HUDEP-2 (cell line): ENCODE measurements around the gene CALCR.
"Not testable (repeated sequence)": the region's sequence is repeated elsewhere in the genome, so short reads cannot be mapped to it uniquely, and the experiment has no call there.

Source experiments
- DNase-seq, 76 experiments: peaks; one replicate each; lab custom pipeline; 2025; ENCODE audit not compliant: unreplicated experiment in 76 of 76; lab: John Stamatoyannopoulos, UW

The CALCR gene

DNA sequence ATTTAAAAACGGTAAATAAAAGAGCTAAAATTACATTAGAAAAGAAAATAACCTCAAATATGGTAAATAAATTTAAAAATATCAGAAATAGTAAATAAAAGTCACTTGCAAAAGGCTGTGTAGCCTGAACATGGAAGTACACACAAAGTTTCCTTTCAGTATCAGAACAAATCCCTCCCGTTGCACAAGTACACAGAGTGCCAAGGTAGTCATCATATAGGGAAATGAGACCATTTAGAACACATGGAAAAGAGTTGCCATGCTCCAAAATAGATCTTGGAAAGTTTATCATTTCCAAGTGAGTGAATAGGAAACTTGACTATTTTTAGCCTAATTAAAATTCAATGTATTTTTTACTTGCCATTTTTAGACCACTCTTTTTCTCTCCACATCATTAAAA, 11.6 kb downstream of the CALCR start:
- DNase-seq: no peak

DNA sequence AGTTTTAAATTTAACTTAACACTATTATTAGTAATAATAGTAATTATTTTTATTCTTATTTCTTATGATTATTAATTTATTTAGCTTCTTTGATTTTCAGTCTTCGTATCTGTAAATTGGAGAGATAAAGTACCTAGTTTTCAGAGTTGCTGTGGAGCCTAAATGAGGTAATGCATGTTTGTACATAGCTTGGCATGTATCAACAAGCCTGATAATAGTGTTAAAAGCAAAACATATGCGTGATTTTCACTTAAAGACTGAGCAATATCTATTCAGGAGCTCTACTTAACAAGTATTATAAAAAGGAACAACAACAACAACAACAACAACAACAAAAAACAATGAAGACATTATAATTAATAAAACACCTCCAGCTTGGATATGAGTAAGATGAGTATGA, 12.4 kb downstream of the CALCR start:
- DNase-seq: no peak

DNA sequence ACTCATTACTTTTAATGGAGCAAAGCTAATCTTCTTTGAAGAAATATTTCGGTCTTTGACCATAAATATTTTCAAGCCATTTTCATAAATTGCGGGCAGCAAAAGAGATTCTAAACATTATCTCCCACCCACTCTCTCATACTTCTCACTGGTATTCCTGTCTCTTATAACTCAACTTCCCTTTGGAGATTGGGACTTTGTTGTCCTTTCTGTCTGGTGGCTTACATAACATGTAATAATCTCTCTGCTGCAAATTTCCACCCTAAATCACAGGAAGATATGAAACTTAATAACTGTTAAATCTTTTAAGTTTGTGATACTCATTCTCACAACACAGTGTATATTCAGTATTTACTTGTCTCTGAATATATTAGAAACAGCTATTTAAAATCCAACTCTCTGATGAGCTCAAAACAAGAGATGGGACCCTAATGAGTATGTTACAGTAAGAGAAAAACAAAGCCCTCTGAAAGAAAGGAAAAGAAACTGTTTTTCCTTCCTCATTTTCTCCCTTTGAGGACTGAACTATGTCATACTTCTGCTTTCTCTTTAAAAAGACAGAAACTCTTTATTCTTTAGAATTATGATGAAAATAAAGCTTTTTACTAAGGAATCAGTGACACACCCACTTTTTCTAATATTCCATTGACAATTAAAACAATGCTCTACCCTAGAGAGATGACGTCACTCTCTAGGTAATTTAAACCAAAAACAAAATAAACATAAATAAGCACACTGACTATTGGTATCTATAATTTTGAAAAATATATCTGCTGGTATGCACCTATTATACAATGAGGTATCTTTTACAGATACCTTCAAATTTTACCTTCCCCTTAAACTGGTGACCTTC, 14.7 kb downstream of the CALCR start:
- DNase-seq: no peak

DNA sequence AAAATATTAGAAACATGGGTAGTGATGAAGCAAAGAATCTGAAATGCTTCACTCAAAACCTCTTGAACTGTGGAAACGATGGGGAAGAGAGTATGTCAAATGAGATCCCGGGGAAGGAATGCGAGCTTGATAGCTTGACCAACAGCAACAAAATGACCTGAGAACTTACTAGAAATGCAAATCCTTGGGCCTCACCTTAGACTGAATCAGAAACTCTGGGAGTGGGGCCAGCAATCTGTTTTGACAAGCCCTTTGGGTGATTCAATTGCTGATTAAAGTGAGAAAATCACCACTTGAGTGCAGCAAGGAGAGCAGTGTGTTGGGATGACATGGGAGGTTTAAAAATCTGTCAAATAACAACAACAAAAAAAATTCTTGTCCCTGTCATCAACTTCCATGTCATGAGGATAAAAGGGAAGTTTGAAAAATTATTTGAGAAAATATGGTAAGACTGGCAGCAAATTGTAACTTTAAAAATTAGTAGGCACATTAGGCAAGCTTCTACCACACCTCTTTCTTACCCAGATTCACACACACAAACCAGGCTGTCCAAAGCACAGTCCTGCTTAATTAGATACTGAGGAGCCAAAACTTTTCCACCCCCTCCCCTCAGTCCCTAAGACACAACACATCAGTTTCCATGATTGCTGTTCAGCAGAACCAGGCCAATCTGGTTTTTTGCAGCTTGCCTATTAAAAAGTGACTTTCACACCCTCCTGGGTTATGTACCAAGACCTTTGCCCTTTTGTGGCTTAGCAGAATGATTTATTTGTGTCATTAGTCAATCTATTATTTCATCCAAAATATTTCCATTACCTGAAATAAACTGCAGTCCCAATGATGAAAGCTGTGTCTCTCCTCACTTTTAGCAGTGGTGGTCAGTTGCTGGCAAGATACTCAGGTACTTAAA, 15.6 kb downstream of the CALCR start:
- no peak for DNase-seq

DNA sequence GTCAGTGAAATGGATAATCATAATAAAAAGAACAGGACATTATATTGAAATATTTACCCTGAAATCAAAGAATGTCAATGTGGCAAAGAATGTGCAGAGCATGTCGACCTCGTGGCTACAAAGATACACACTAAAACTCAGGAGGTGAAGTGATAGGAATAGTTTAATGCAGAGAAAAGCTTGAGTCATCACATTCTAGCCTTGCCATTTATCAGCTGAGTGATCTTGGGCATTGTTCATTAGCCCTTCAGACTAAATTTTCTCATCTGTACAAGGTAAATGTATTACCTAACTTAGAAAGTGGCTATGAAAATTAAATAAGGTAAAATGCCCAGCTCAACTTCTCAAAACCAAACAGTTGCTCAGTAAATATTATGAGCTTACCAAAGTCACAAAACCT, 22.6 kb downstream of the CALCR start:
- DNase-seq: no peak

DNA sequence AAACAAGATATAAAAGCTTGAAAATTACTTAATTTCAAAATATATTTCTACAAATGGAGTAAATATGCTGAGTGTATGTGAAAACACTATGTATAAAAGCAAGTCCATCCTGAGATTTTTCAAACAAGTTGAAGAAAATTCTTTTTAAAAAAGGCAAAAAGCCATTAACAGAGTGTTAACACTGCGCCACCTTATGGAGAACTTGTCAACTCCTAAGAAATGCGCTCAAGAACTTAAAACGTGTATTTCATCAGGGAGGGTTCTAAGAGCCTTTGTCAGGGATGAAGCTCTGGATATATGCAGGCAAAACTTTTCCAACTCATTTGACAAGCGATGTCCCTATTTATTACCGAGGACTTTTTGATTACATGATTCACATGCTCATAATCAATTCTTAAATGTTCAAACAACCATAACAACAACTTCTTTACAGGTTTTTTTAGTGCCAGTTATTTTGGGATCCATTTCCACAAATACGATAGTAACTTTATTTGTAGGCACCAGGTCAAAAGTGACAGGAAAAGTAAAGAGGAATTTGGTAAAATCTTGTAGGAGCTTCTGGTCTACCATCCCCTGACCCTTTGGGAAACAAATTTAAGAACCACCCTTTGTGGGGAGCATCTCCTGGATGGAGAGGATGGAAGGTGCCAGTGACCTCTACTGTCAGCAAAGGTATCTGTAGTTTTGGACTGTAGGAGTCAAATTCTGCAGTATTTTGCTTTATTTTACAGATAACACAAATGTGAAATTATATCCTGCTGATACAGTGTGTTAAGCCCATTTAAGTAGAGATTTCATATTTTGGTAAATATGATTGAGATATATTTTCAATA, 23.2 kb downstream of the CALCR start:
- DNase-seq: peak in 8 of 76 experiments; percentile 0 to 31 (median 4)

DNA sequence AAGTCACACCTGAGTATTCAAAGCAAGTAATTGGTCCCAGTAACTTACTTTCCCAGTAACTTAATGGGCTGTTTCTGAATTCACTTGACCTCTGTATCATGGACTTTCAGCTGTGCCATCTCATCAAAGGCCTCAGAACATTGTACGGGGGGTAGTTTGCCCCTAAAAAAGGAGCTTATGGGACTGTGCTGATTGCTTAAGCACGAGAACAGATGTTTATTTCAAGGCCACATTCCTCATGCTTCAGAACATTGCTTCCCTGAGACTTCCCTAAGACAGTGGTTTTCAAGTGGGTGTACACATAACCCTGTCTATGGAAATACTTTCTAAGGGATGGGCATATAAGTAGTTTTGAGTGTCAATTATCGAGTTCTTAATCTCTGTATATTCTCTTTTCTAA, 26.8 kb downstream of the CALCR start:
- no peak for DNase-seq

DNA sequence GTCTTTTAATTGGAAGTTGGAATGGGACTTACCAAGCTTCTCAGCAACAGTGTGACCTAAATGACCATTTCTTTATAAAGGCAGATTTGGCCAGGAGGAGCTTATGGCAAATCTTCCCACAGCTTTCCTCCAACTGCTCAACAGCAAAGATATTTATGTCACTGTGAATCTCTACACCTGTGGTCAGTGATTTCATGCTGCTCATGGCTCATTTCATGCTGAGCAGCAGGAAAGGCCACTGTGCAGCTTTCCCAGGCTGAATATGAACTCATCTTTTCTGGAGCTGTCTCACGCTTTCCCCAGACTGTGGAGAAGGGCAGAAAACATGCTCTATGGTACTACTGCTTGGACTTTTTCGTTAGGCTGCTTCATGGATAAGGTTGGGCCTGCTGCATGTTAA, 29.8 kb downstream of the CALCR start:
- no peak for DNase-seq

DNA sequence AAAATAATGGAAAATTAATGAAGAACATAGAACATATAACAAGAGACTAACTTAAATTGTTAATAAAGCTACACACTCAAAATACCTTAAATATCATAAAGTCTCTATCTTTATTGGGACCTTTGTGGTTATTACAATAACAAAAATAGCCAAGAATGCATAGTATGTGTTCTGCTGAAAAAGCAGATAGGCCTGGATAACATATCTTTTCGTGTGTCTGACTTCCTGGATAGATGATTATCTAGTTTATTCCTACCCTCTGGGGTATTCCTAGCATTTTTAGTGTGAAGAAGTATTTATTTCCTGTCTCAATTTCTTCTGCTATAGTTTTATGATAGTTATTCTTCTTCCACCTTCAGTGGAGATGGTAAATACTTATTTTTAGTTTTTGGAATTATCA, 36.5 kb downstream of the CALCR start:
- DNase-seq: no peak

DNA sequence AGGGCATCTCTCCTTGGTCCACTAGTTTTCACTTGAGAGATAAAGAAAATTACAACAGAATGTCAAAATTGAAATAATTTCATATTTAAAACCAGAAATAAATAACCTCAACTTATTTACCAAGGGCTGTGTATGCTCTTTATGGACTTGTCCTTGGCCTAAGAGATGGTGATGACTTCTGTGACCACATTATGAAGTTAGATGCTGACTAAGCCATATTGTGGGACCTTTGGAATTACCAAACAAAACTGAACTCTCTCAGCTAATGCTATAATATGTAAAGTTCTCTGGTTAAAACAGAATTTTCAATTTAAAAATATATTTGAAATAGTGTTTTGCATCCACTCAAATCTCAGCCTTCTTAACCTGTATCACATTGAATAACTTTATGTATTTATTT, 38.9 kb downstream of the CALCR start:
- DNase-seq: no peak

DNA sequence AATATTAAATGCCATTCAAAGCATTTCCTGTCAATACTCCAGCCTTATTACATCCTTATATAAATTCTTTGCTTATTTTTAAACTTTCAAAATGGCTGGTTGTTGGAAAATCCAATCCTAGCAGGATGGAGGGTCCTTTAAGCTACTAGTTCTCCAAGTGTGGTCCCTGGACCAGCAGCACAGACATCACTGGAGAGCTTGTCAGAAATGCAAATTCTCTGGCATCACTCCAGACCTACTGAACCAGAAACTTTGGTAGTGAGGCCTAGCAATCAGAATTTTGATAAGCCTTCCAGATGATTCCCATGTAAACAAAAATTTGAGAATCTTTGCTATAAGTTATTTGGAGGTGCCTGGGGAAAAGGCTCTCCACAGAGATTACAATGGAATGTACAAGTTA, 43.8 kb downstream of the CALCR start:
- no peak for DNase-seq

DNA sequence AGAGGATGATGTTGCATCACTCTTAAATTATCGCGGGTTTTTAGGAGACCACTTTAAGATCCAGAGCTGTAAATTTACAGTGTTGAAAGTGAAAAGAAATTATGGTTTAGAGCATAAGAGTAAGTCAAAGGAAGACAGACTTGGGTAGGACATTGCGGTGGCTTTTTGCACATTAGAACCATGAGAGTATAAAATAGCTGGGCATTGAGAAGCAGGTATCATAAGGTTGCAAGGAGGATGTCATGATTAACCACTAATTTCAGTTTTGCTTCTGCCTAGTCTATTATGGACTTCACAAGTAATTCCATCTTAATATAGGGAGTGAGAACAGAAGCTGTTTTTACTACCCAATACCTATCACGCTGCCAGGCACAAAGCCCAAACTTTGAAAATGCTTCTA, 57.7 kb downstream of the CALCR start:
- DNase-seq: no peak

DNA sequence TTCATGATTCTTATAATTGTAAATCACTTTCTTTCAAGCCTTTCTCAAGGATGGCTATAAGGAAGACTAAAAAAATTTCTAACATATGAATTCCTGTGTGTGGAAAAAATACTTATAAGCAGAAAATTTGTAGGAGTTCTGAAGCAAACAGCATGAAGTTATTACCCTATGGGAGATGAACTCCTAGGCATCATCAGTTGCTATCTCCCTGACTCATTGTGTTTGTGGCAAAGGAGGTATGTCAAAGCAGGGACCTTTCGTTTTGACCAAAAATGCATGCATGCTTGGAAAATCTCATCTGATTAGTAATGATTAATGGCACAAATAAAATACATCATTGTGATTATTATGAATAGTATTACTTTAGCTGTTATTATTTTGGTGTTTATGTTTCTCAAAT, 59.4 kb downstream of the CALCR start:
- DNase-seq: no peak

DNA sequence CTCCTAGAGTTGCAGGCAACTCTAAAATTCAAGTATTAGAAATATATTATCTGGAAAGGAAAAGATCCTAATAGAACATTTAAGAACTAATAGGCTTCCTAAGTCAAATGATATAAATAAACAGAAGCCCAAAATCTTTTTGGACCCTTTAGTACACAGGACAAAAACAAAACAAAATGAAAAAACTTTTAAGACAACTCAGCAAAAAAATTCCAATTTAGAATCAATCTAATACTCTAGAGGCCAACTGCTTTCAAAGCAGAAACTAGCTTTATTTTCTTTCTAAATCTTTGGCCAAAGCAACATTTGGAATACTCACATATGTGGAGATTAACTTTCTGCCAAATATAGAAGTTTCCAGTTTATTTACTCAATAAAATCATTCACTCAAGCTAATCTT, 65.2 kb downstream of the CALCR start:
- DNase-seq: no peak

DNA sequence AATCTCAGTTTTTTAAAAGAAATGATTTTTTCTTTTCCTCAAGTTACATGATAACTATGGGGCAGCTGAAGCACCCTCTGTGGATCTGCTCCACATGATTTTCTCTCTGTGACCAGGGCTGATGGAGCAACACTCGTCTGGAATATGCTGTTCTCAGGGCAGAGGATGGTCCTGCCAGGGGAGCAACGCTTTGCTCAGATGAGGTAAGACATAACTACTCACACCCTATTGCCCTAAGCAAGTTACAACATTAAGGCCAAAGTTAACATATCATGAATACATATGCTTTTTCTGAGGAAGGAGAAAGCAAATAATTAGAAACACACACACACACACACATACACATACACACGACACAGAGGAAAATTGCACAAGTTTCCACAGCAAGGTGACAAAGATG, 71.4 kb downstream of the CALCR start:
- DNase-seq: no peak

DNA sequence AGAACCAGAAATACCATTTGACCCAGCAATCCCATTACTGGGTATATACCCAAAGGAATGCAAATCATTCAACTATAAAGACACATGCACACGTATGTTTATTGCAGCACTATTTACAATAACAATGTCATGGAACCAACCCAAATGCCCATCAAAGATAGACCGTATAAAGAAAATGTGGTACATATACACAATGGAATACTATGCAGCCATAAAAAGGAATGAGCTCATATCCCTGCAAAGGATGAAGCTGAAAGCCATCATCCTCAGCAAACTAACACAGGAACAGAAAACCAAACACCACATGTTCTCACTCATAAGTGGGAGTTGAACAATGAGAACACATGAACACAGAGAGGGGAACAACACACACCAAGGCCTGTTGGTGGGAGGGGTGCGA, 82.7 kb downstream of the CALCR start:
- not testable (repeated sequence) for DNase-seq

DNA sequence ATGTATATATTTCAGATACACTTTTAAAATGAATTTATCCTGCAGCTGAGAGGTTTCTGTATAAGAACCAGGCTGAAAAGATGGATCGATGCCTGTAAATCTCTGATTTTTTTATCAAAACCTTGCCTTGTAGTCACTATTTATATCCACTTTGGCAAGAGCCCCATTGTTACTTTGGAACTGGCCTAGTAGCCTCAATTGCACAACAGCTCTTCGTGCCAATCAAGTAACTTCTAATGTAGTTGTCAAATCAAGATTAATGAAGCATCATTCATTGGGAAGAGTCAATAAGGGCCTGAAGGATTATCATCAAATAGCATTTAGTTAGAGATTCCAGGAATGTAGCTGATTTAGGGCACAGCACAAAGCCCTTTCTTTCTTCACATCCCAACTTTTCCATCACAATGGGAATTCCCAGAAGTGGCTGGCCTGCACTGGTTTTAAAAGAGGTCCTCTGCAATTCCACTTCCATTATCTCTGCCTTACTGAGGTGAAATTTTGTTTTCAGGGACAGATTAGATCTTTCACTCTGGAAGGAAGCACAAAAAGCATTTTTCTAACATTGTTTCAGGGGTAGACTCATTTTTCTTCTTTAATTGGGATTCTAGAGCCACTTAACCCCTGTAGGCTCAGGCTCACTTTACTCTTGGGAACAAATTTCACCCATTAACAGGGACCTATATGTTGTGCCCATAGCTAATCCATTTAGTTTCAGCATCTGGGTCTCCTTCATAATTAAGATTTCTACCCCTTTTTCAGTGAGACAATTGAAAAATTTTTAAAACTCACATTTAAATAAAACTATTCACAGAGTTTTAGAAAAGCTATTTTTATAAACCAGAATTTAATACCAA, 97.8 kb downstream of the CALCR start:
- no peak for DNase-seq

DNA sequence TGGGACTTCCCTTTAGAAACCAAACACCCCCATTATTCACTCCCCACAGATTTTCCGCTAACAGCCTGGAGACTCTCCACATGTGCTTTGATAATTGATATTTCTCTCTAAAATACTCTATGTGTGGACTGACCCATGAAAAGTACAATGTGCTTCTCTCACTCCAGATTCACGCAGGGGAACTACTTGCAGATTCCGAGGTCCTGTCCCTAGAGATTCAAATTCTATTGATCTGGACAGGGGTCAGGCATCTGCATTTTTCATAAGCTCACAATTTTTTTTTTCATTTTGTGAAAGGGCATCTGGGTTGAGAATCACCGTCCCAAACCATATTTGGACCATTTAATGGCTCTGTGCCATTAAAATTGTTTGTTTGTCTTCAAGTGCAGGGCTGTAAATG, 98.7 kb downstream of the CALCR start:
- no peak for DNase-seq

DNA sequence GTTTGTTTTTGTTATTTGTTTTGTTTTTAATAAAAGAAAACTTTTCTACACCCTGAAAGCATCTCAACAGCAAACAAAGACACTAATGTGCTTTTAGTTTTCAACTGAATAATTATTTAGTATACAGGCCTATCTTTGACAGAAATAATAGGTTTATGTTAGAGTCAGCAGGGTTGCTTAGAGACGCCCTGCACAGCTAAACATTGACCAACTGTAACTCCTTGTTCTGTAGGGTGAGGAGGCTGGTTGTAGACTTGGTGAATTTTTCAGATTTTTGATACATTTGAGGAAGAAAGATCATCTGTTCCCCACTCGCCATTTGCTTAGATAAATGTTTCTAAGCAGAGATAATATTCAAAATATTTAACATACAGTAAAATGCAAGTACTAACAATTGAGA, 103.1 kb downstream of the CALCR start:
- DNase-seq: no peak

DNA sequence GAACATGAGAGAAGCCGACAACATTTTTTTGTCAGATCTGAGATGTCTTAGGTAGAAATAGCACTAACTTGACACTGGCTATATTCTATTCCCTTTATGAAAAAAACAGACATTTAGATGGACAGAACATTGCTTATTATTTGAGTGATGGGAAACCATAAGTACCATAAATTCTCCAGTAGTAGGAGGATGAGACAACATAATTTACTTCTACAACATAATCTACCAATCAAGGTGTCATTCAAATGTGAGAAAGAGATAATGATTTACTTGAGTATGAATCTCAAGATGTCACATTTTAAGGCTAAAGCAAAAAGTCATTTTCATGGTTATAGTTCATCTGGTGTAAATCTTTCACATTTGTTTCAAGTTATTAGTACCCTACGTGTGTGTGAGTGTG, 110.8 kb downstream of the CALCR start:
- no peak for DNase-seq
